Activated CD4-positive, alpha-beta T cell treated with anti-CD3 and anti-CD28 coated beads for 48 hours (primary cell): ENCODE results near the gene DLGAP1.

Source experiments
- DNase-seq: peaks from one replicate; pipeline ENCODE4 v3.0.0-alpha.2; 2020

DLGAP1 gene

GRCh38 chr18:3921826-3922225 lies 533.3 kb downstream of the DLGAP1 start:
- no peak for DNase-seq

GRCh38 chr18:3920832-3921231 lies 534.3 kb downstream of the DLGAP1 start:
- no peak for DNase-seq

- DNase-seq = no peak
Observed at GRCh38 chr18:3919396-3920061, 535.6 kb downstream of the DLGAP1 start.

- DNase-seq = no peak
Observed at GRCh38 chr18:3916082-3916481, 539.0 kb downstream of the DLGAP1 start.

GRCh38 chr18:3914833-3915610 lies 540.1 kb downstream of the DLGAP1 start:
- no peak for DNase-seq

GRCh38 chr18:3914109-3914508 lies 541.0 kb downstream of the DLGAP1 start:
- DNase-seq = no peak

- DNase-seq = no peak
Observed at GRCh38 chr18:3912705-3913104, 542.4 kb downstream of the DLGAP1 start.

GRCh38 chr18:3911413-3911812 lies 543.7 kb downstream of the DLGAP1 start:
- DNase-seq = no peak

GRCh38 chr18:3910512-3910911 lies 544.6 kb downstream of the DLGAP1 start:
- no peak for DNase-seq

GRCh38 chr18:3907955-3908354 lies 547.2 kb downstream of the DLGAP1 start:
- no peak for DNase-seq

- no peak for DNase-seq
Observed at GRCh38 chr18:3906116-3906750, 548.9 kb downstream of the DLGAP1 start.

GRCh38 chr18:3903337-3903736 lies 551.8 kb downstream of the DLGAP1 start:
- DNase-seq = no peak

GRCh38 chr18:3902676-3903075 lies 552.4 kb downstream of the DLGAP1 start:
- DNase-seq = no peak

- no peak for DNase-seq
Observed at GRCh38 chr18:3901811-3902210, 553.3 kb downstream of the DLGAP1 start.

GRCh38 chr18:3901042-3901441 lies 554.1 kb downstream of the DLGAP1 start:
- no peak for DNase-seq

- DNase-seq = no peak
Observed at GRCh38 chr18:3900327-3900726, 554.8 kb downstream of the DLGAP1 start.

GRCh38 chr18:3898861-3899613 lies 556.1 kb downstream of the DLGAP1 start:
- no peak for DNase-seq

GRCh38 chr18:3892152-3892551 lies 563.0 kb downstream of the DLGAP1 start:
- DNase-seq = no peak

GRCh38 chr18:3891245-3891644 lies 563.9 kb downstream of the DLGAP1 start:
- no peak for DNase-seq

GRCh38 chr18:3889803-3890202 lies 565.3 kb downstream of the DLGAP1 start:
- no peak for DNase-seq

GRCh38 chr18:3889121-3889520 lies 566.0 kb downstream of the DLGAP1 start:
- no peak for DNase-seq

GRCh38 chr18:3886575-3887322 lies 568.4 kb downstream of the DLGAP1 start:
- no peak for DNase-seq
